ENCODE measurements around the gene HPCA. TPM values are rescaled to one million over a fixed set of nuclear protein-coding genes. Genes with fewer than 3 reads are reported as not detected.

Gene HPCA
- total and polyA plus RNA-seq, 2 of the 8 experiments (the other 6 are each of a cell fraction or from before 2014, with no cell fraction given), result 0.70 to 1.4 TPM

DNA sequence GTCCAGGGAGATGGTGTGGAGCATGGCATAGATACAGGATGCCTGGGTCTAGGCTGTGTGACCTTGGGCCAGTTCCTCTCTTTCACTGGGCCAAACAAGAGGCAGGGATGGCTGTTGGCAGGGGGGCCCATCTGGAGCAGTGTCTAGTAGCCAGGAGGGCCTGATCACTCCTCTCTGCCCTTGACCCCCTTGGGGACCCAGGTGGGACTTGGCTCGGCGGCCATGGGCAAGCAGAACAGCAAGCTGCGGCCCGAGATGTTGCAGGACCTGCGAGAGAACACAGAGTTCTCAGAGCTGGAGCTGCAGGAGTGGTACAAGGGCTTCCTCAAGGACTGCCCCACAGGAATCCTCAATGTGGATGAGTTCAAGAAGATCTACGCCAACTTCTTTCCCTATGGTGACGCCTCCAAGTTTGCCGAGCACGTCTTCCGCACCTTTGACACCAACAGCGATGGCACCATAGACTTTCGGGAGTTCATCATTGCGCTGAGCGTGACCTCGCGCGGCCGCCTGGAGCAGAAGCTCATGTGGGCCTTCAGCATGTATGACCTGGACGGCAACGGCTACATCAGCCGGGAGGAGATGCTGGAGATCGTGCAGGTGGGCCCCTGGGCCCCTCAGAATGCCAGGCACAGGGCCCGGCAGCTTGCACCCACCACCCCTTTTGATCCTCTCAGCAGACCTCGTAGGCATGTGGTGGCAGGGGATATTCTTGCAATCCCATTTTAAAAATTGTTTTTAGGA is 2.6 kb downstream of the HPCA start:
- Histone ChIP-seq H3K56ac (replicated peaks; ENCODE audit: insufficient read length, low read depth, low read length) (no peak overlapping the region), H3K4ac (replicated peaks; ENCODE audit: insufficient read length, low read depth, low read length) (no peak overlapping the region), H4K20me1 (replicated peaks in 1 of 2; ENCODE audit: control insufficient read depth in 1 of 2, insufficient read depth in 2 of 2, low read length in 2 of 2) (peaks cover 0 to 18% of the 10 kb centered on the region in 2 experiments), H3K79me1 (ENCODE audit: low read depth, low read length) (no peaks in the 10 kb centered on the region), H3K23ac (ENCODE audit: insufficient read length) (no peak overlapping the region), H2BK15ac (ENCODE audit: low read length) (no peak overlapping the region), H3K9ac (replicated peaks in 1 of 4; ENCODE audit: extremely low read depth in 1 of 4, low read depth in 3 of 4, low read length in 3 of 4) (no peak overlapping the region), H4K91ac (replicated peaks; ENCODE audit: insufficient read length, low read length) (no peak overlapping the region), H2AFZ (ENCODE audit: low read length) (no peak overlapping the region), H3K23me2 (ENCODE audit: low read depth, low read length) (peaks cover 7% of the 10 kb centered on the region; the same call in 1 of the 2 replicates), H2BK5ac (ENCODE audit: low read depth, low read length) (no peak overlapping the region), H3K14ac (ENCODE audit: insufficient read length) (no peak overlapping the region), H3K9me3 (ENCODE audit: insufficient read depth in 2 of 2, low read depth in 1 of 2, low read length in 1 of 2) (peaks cover 0 to 6% of the 10 kb centered on the region in 2 experiments; a peak in 1 of 4 replicates), H3K27me3 (replicated peaks in 1 of 4; ENCODE audit: control insufficient read depth in 3 of 4, extremely low read depth in 1 of 4, insufficient read depth in 3 of 4, low read length in 3 of 4) (peaks cover 5 to 56% (median 32%) of the 10 kb centered on the region in 4 experiments), H3K4me1 (replicated peaks in 1 of 4; ENCODE audit: control insufficient read depth in 3 of 4, insufficient read depth in 4 of 4, low read length in 3 of 4) (peaks cover 0 to 9% (median 4%) of the 10 kb centered on the region in 4 experiments; a peak in 5 of 7 replicates), H2AK5ac (ENCODE audit: low read depth, low read length) (no peak overlapping the region), H2BK12ac (ENCODE audit: low read depth, low read length) (no peak overlapping the region), H3K4me2 (ENCODE audit: insufficient read depth in 1 of 2, low read depth in 2 of 2, low read length in 2 of 2) (no peak overlapping the region), H3K36me3 (ENCODE audit: control insufficient read depth in 2 of 4, insufficient read depth in 4 of 4, low read length in 3 of 4) (no peaks in the 10 kb centered on the region), H2BK120ac (replicated peaks; ENCODE audit: low read depth, low read length) (no peak overlapping the region), H3K79me2 (ENCODE audit: control insufficient read depth in 1 of 2, insufficient read depth in 2 of 2, low read length in 2 of 2) (no peaks in the 10 kb centered on the region), H2BK20ac (ENCODE audit: low read length) (no peak overlapping the region), H3K4me3 (ENCODE audit: extremely low read depth in 1 of 4, insufficient read depth in 2 of 4, low read depth in 3 of 4, low read length in 4 of 4) (no peak overlapping the region), H4K8ac (ENCODE audit: extremely low read depth, insufficient read depth, low read length) (no peak overlapping the region), H4K5ac (ENCODE audit: insufficient read length, low read depth, low read length) (no peak overlapping the region), H3K18ac (ENCODE audit: extremely low read depth, low read length) (no peak overlapping the region), H3K27ac (ENCODE audit: low read depth, low read length) (no peak overlapping the region)
- DNase-seq (ENCODE audit: low read depth in 1 of 2, low spot score in 2 of 2), result no peak
- POLR2A ChIA-PET (ENCODE audit: partially characterized antibody), result no interaction called here
- CTCF ChIA-PET (ENCODE audit: partially characterized antibody), result interaction anchor here (0.9 to 16.6 kb wide), 4 partner anchors 10 to 198 kb away, joined by 4 to 382 read pairs (median 19); partner anchors contain the start of genes FNDC5 and HPCA
- TF ChIP-seq RBBP5 (IDR thresholded peaks at IDR 0.05; ENCODE audit: borderline replicate concordance, low read depth, low read length) (no peak), CBX5 (IDR thresholded peaks at IDR 0.05; ENCODE audit: low read depth, low read length) (no peak), SUZ12 (IDR thresholded peaks at IDR 0.05; ENCODE audit: low read length) (no peak), RXRA (IDR thresholded peaks at IDR 0.05; ENCODE audit: insufficient read depth, low read depth, low read length) (no peak), TEAD4 (IDR thresholded peaks at IDR 0.05; ENCODE audit: low read depth, low read length) (no peak), TCF12 (IDR thresholded peaks at IDR 0.05; ENCODE audit: low read depth, low read length) (no peak), BCL11A (IDR thresholded peaks at IDR 0.05; ENCODE audit: low read depth in 2 of 2, low read length in 2 of 2) (no peak)
- TF ChIP-seq, protein P1, sequence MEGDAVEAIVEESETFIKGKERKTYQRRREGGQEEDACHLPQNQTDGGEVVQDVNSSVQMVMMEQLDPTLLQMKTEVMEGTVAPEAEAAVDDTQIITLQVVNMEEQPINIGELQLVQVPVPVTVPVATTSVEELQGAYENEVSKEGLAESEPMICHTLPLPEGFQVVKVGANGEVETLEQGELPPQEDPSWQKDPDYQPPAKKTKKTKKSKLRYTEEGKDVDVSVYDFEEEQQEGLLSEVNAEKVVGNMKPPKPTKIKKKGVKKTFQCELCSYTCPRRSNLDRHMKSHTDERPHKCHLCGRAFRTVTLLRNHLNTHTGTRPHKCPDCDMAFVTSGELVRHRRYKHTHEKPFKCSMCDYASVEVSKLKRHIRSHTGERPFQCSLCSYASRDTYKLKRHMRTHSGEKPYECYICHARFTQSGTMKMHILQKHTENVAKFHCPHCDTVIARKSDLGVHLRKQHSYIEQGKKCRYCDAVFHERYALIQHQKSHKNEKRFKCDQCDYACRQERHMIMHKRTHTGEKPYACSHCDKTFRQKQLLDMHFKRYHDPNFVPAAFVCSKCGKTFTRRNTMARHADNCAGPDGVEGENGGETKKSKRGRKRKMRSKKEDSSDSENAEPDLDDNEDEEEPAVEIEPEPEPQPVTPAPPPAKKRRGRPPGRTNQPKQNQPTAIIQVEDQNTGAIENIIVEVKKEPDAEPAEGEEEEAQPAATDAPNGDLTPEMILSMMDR (IDR thresholded peaks at IDR 0.05; ENCODE audit: control extremely low read depth in 1 of 3, insufficient read depth in 1 of 3, low read depth in 1 of 3, low read length in 3 of 3), result no peak
- no peak for FAIRE-seq
- WGBS, 2 experiments (ENCODE audit: extremely low coverage in 1 of 2, insufficient coverage in 1 of 2, insufficient read length in 1 of 2, insufficient replicate concordance in 2 of 2, low coverage in 1 of 2, low lambda C conversion rate in 2 of 2, missing lambda C conversion rate in 1 of 2), result 97% methylated on average over 24 of the region's 24 CpGs; no CpG with 5 or more reads in 1 of the 2 experiments
